ENCODE measurements around the gene PTPRD. TPM values are rescaled to one million over a fixed set of nuclear protein-coding genes. Genes with fewer than 3 reads are reported as not detected.

The PTPRD gene
- total RNA-seq, 1 experiment from 2014 or later: not detected

DNA sequence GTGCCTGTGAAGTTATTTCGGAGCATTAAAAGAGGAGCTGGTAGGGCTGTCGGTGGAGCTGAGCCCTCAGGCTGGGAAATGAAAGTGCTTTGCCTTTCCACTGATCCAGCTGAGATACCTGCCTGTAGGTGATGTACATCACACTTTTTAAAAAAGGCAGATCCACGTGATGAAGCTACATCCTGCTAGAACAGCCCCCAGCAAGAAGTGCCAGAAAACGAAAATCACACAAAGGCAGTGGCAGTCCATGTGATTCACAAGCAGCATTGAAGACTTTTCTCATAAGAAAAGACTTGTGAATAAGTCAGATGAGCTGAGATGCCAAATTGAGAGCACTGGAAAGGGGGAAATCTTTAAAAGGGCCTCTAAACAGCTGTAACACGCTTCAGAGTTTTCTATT lies 765.1 kb downstream of the PTPRD start:
- in situ Hi-C loops (cut with HindIII; ENCODE audit: low pct_unique_long_range_greater_than_20kb, low sequenced_read_pairs): no loop called here
- no peak overlapping the region for H3K27ac ChIP-seq (ENCODE audit: low read length)
- CTCF ChIA-PET: no interaction called here
- H3K9me3 ChIP-seq (ENCODE audit: control insufficient read depth, insufficient read depth, low read depth, low read length): no peaks in the 10 kb centered on the region
- DNase-seq (ENCODE audit: low read depth, low spot score) (no peak), ATAC-seq (no peak)
- no peak for TF ChIP-seq SIN3A (IDR thresholded peaks at IDR 0.05; ENCODE audit: borderline replicate concordance, insufficient read depth, low read depth, low read length)
- TF ChIP-seq REST (IDR thresholded peaks at IDR 0.05; ENCODE audit: insufficient read depth in 1 of 2, low read depth in 2 of 2, low read length in 1 of 2): no peak
- TF ChIP-seq POLR2AphosphoS5 (IDR thresholded peaks at IDR 0.05; ENCODE audit: low read depth, low read length): no peak
- no peak for TF ChIP-seq CTCF (IDR thresholded peaks at IDR 0.05)
- H3K36me3 ChIP-seq (ENCODE audit: control insufficient read depth, insufficient read depth, low read length): no peaks in the 10 kb centered on the region
- POLR2A ChIA-PET: no interaction called here
- no TSS peak for BruUV-seq (replicated peaks)
- H3K27me3 ChIP-seq (ENCODE audit: control insufficient read depth, insufficient read depth, low read length): no peaks in the 10 kb centered on the region
- H3K4me1 ChIP-seq (ENCODE audit: control insufficient read depth, insufficient read depth, low read length): no peaks in the 10 kb centered on the region
- no peak overlapping the region for H3K4me3 ChIP-seq (ENCODE audit: low read depth in 2 of 2, low read length in 2 of 2)
- intact Hi-C loops (cut with micrococcal nuclease; ENCODE audit: unreplicated experiment): no loop called here

GRCh38 chr9:9846557-9846956 lies 766.2 kb downstream of the PTPRD start:
- H3K4me3 ChIP-seq (ENCODE audit: low read depth in 2 of 2, low read length in 2 of 2): no peak overlapping the region
- POLR2A ChIA-PET: no interaction called here

More at GRCh38 chr9:9846557-9846956, 766.2 kb downstream of the PTPRD start:
- Histone ChIP-seq H3K4me1 (ENCODE audit: control insufficient read depth, insufficient read depth, low read length) (no peaks in the 10 kb centered on the region), H3K9me3 (ENCODE audit: control insufficient read depth, insufficient read depth, low read depth, low read length) (no peaks in the 10 kb centered on the region), H3K27me3 (ENCODE audit: control insufficient read depth, insufficient read depth, low read length) (no peaks in the 10 kb centered on the region), H3K36me3 (ENCODE audit: control insufficient read depth, insufficient read depth, low read length) (no peaks in the 10 kb centered on the region), H3K27ac (ENCODE audit: low read length) (no peak overlapping the region)
- ATAC-seq (no peak), DNase-seq (ENCODE audit: low read depth, low spot score) (no peak)
- CTCF ChIA-PET: no interaction called here
- BruUV-seq (replicated peaks): no TSS peak
- intact Hi-C loops (cut with micrococcal nuclease; ENCODE audit: unreplicated experiment): no loop called here
- no peak for TF ChIP-seq TCF7L2 (IDR thresholded peaks at IDR 0.05; ENCODE audit: low read depth, low read length)
- TF ChIP-seq POLR2AphosphoS5 (IDR thresholded peaks at IDR 0.05; ENCODE audit: low read depth, low read length): no peak
- no peak for TF ChIP-seq SIN3A (IDR thresholded peaks at IDR 0.05; ENCODE audit: borderline replicate concordance, insufficient read depth, low read depth, low read length)
- no peak for TF ChIP-seq REST (IDR thresholded peaks at IDR 0.05; ENCODE audit: insufficient read depth in 1 of 2, low read depth in 2 of 2, low read length in 1 of 2)
- no peak for TF ChIP-seq CTCF (IDR thresholded peaks at IDR 0.05)
- in situ Hi-C loops (cut with HindIII; ENCODE audit: low pct_unique_long_range_greater_than_20kb, low sequenced_read_pairs): no loop called here
